ENCODE results near the gene KCNQ4.

KCNQ4 gene

DNA sequence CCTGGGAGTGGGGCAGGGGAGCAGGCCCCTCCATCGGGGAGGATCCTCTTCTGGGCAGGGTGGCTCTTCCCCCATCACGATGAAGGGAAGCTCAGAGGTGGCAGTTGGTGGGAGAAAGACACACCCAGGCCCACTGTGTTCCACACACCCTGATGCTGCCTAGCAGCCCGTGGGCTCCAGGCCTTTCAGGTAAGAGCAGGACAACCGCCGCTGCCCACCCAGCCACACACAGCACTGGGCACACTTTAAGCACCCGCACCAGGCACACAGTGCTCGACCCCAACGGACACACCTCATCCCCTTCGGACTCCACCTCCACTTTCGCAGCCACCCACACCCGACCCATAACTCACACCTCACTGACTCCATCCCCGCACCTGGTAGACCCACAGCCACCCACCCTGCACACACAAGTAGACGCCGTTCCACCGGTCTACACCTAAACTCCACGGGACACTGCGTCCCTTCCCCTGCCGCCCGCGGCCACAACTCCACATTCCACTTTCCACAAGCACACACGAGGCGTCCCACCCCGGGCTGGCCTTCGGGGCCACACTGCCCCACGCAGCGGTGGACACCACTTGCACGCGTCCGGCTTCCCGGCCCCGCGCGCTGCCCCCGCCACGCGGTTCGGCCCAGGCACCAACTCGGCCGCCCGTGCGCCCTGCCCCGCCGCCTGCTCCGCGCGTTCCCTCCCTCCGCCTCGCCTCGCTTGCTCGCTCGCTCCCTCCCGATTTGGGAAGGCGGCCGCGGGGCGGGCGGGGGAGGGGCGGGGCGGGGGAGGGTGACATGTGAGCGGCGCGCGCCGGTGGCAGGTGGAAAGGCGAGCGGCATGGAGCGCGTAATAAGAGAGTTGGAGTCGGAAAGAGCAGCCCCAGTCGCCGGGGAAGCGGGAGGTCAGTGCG lies at the start of gene KCNQ4:
TSS of gene KCNQ4 (plus strand) at position 787 of the 905 bp plus-strand sequence. CDS start 307 bp downstream, outside the sequence.
- no peak for DNase-seq (ENCODE audit: low read depth in 2 of 2, low spot score in 1 of 2)

GRCh38 chr1:40734882-40735628 lies 48.5 kb upstream of the KCNQ4 start:
- DNase-seq (ENCODE audit: low read depth in 2 of 2, low spot score in 1 of 2) = no peak

GRCh38 chr1:40736085-40736531 lies 47.5 kb upstream of the KCNQ4 start:
- no peak for DNase-seq (ENCODE audit: low read depth in 2 of 2, low spot score in 1 of 2)

DNA sequence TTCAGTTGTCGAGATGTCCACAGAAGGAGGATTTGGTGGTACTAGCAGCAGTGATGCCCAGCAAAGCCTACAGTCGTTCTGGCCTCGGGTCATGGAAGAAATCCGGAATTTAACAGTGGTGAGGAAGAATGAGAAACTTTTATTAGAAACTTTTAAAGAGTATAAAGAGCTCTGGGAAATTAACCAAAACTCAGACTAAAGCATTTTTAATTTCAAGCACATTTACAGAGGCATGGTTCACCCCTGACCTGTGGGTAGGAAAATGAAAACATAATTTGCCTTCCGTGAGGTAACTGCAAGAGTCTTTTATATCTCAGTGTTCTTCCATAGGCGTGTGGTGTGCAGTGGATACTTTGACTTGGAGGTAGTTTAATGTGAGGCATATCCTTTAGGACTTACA lies 44.8 kb upstream of the KCNQ4 start:
- no peak for DNase-seq (ENCODE audit: low read depth in 2 of 2, low spot score in 1 of 2)

DNA sequence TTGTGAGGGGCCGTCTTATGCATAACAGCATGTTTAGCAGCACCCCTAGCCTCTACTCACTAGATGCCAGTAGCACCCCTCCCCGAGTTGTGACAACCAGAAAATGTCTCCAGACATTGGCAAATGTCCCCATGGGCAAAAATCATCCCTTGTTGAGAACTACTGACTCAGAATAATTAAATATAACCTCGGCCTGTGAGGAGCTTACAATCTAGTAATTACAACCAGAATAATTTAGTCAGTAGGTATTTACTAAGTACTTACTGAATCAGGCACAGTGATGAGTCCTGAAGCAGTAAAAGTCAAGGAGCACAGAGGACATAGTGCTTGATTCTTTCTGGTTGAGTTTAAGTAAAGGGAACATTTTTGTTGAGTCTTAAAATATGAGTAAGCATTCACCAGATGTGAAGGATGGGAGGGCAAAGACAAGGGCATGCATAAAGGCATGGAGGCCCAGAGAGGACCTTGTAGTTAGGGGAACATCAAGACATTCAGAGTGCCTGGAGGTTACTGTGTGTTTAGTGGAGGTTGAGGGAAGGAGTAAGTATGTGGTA lies 44.1 kb upstream of the KCNQ4 start:
- no peak for DNase-seq (ENCODE audit: low read depth in 2 of 2, low spot score in 1 of 2)

DNA sequence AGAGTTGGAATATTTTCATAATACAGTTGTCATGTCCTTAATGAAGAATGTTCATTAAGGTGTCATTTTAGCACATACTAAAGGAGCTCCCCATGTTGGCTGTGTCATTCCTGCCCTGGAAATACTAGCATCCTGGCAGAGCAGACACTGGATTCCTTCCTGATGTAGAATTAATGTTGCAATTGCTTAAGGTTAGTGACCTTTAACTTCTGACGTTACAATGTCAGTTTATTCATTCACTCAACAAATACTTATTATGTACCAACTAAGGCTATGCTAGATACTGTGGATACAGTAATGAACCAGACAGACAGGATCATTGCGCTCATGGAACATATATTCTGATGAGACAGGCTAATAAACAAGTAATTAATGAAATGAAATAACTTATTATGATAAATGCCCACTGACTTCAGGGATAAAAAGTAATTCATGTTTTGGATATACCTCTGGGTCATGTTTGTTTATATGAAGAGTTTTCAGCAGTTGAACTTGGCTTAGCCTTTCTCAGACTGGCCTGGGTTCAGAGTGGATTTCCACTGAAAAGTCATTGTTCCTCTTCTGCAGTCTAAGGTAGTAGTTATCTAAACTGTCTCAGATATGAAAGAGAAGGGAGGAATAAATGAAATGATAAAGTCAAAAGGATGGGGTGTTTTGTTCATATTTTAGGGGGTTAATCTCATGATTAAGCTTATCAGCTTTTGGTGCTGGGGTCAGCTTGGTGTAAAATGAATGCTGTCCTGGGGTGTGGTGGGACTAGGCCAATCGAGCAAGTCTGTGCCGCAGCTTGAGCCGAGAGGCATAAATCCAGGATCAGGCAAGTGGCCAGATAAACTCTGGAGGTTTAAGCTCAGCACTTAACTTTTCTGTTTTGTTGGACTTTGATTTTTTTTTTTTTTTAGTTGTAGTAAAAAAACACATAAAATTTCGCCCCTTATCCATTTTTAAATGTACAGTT lies 43.3 kb upstream of the KCNQ4 start:
- DNase-seq (ENCODE audit: low read depth in 2 of 2, low spot score in 1 of 2) = no peak

- DNase-seq (ENCODE audit: low read depth in 2 of 2, low spot score in 1 of 2) = no peak
Observed at GRCh38 chr1:40740997-40741736, 42.4 kb upstream of the KCNQ4 start.

GRCh38 chr1:40742363-40743061 lies 41.1 kb upstream of the KCNQ4 start:
- DNase-seq (ENCODE audit: low read depth in 2 of 2, low spot score in 1 of 2) = no peak

- DNase-seq (ENCODE audit: low read depth in 2 of 2, low spot score in 1 of 2) = no peak
Observed at GRCh38 chr1:40743452-40743851, 40.1 kb upstream of the KCNQ4 start.

DNA sequence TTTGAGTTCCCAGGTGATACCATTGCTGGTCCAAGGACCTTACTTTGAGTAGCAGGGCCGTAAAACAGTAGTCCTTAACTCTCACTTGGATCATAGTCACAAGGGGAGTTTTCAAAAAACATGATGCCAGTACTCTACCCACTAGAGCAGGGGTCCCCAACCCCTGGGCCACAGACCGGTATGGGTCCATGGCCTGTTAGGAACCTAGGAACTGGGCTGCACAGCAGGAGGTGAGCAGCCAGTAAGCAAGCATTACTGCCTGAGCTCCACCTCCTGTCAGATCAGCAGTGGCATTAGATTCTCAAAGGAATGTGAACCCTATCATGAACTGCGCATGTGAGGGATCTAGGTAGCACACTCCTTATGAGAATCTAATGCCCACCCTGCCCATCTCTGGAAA lies 39.7 kb upstream of the KCNQ4 start:
- DNase-seq (ENCODE audit: low read depth in 2 of 2, low spot score in 1 of 2) = no peak

- DNase-seq (ENCODE audit: low read depth in 2 of 2, low spot score in 1 of 2) = no peak
Observed at GRCh38 chr1:40745176-40745575, 38.4 kb upstream of the KCNQ4 start.

- no peak for DNase-seq (ENCODE audit: low read depth in 2 of 2, low spot score in 1 of 2)
Observed at GRCh38 chr1:40746344-40747090, 37.1 kb upstream of the KCNQ4 start.

GRCh38 chr1:40748841-40749718 lies 34.5 kb upstream of the KCNQ4 start:
- DNase-seq (ENCODE audit: low read depth in 2 of 2, low spot score in 1 of 2) = no peak

DNA sequence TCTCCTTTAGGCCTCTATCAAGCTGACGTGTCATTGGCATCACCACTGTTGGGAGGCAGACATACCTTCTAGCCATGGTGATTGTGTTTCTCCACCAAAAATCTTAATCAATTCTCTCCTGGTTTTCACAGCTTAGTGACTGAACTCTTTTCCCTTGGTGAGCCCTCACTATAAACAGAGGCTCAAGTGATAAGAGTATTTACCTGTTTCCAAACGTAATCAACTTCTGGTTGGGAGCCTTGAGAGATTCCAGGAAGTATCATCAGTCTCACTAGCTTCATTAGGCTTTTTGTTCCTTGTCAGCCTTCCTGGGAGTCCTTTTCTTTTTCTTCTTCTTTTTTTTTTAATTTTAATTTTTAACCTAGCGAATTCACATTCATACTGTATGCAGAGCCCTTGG lies 33.8 kb upstream of the KCNQ4 start:
- DNase-seq (ENCODE audit: low read depth in 2 of 2, low spot score in 1 of 2) = no peak

- no peak for DNase-seq (ENCODE audit: low read depth in 2 of 2, low spot score in 1 of 2)
Observed at GRCh38 chr1:40750451-40750908, 33.1 kb upstream of the KCNQ4 start.

GRCh38 chr1:40751802-40752201 lies 31.8 kb upstream of the KCNQ4 start:
- DNase-seq (ENCODE audit: low read depth in 2 of 2, low spot score in 1 of 2) = no peak

DNA sequence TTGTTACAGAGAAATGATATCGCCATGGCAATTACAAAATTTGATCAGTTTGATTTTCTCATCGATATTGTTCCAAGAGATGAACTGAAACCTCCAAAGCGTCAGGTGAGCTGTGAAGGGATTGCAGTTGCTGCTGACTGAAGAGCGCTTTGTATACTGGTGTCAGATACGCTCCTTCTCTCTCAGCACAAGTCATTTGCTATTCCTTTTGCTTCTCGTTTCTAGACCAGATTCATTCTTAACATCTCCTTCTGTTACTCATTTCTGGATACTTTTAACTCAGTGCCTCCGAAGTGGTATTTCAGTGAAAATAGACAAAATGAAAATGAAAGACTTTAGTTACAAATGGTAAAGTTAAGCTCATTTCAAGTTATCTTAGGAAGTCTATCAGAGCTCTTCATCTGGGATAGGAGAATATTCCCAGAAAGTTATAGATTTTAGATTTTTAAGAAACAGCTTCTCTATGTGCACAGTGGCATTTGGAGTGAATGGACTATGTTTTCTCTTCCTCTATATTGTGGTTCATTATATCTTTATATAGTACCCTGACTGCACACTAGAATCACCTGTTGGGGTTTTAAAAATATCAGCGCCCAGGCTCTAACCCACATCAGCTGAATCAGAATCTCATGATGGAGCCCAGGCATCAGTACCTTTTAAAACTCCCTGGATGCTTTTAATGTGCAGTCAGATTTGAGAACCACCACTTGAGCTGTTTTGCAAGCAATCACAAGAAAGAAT lies 30.3 kb upstream of the KCNQ4 start:
- no peak for DNase-seq (ENCODE audit: low read depth in 2 of 2, low spot score in 1 of 2)

All from stimulated activated CD8-positive, alpha-beta memory T cell treated with anti-CD3 and anti-CD28 coated beads, Interleukin-4, amount 100 ng/mL, for 1 hour (primary cell).